CD4-positive, alpha-beta T cell (primary cell): Measurements from ENCODE around the gene C11orf68. TPM values are rescaled to one million over a fixed set of nuclear protein-coding genes. Genes with fewer than 3 reads are reported as not detected.

Source experiments
- ATAC-seq: fragments of 200-7000 bp; cut with Tn5 transposase; one replicate; pipeline ENCODE4 v1.10.0; 2022; ENCODE audit warnings: mild to moderate bottlenecking; ENCODE audit not compliant: poor library complexity
- CTCF ChIA-PET: fragments of 350-600 bp; sonication (Branson Sonifier 250); formaldehyde crosslinking; loops from one replicate; lab custom pipeline; 2021; ENCODE audit warnings: antibody characterized with exemption, inconsistent platforms; lab: Charles Lee
- POLR2A ChIA-PET: fragments of 350-600 bp; sonication (Branson Sonifier 250); formaldehyde crosslinking; loops from one replicate; lab custom pipeline; 2021; ENCODE audit warnings: antibody characterized with exemption, inconsistent platforms; lab: Charles Lee
- DNase-seq, 14 experiments: peaks; one replicate each; pipeline ENCODE4 v3.0.0-alpha.2; 2013 to 2020; ENCODE audit warnings: mixed read lengths in 2 of 14
- H3K27ac ChIP-seq, 2 donors: one replicate each; pipeline versions ENCODE4 v1.5.1 to v1.7.0; 2013; ENCODE audit warnings: low read length in 2 of 2, low read depth in 1 of 2, mild to moderate bottlenecking in 1 of 2
- H3K27me3 ChIP-seq, 2 experiments: 1 replicate in 1 of 2; 2 replicates in 1 of 2; pipeline versions ENCODE4 v1.6.1 to v1.7.0; 2013; ENCODE audit warnings: low read length in 2 of 2, control low read depth in 1 of 2, mild to moderate bottlenecking in 1 of 2, moderate library complexity in 1 of 2; ENCODE audit not compliant: insufficient read depth in 2 of 2, control insufficient read depth in 1 of 2
- H3K36me3 ChIP-seq: one replicate; pipeline ENCODE4 v1.6.1; 2013; ENCODE audit warnings: low read length, control low read depth; ENCODE audit not compliant: insufficient read depth
- H3K4me1 ChIP-seq: one replicate; pipeline ENCODE4 v1.6.1; 2013; ENCODE audit warnings: low read length, control low read depth; ENCODE audit not compliant: insufficient read depth
- H3K4me3 ChIP-seq: one replicate; pipeline ENCODE4 v1.5.1; 2013; ENCODE audit warnings: mild to moderate bottlenecking, low read length, moderate library complexity
- H3K9me3 ChIP-seq, 2 experiments: 1 replicate in 1 of 2; 2 replicates in 1 of 2; pipeline versions ENCODE4 v1.6.1 to v1.7.0; 2013; ENCODE audit warnings: low read length in 2 of 2, mild to moderate bottlenecking in 2 of 2, control low read depth in 1 of 2, moderate library complexity in 1 of 2; ENCODE audit not compliant: control insufficient read depth in 1 of 2, insufficient read depth in 1 of 2
- H3K27ac Mint-ChIP-seq: one replicate; pipeline ENCODE4 v1.8.0; 2020; ENCODE audit warnings: mixed read lengths
- H3K27me3 Mint-ChIP-seq: one replicate; pipeline ENCODE4 v1.8.0; 2021; ENCODE audit warnings: mixed read lengths
- H3K36me3 Mint-ChIP-seq: one replicate; pipeline ENCODE4 v1.8.0; 2021; ENCODE audit warnings: low read depth, mixed read lengths
- H3K4me1 Mint-ChIP-seq: one replicate; pipeline ENCODE4 v1.8.0; 2021; ENCODE audit warnings: low read depth, mixed read lengths
- H3K4me3 Mint-ChIP-seq: one replicate; pipeline ENCODE4 v1.8.0; 2020; ENCODE audit warnings: mild to moderate bottlenecking, mixed read lengths
- H3K9me3 Mint-ChIP-seq: one replicate; pipeline ENCODE4 v1.8.0; 2020; ENCODE audit warnings: mixed read lengths
- CTCF ChIP-seq: fragments of 200-600 bp; IDR thresholded peaks from one replicate; pipeline ENCODE4 v1.8.0; 2022; ENCODE audit warnings: antibody characterized with exemption, mild to moderate bottlenecking
- intact Hi-C, 2 experiments: fragments of 100-400 bp; cut with DNase I in 1 of 2; cut with micrococcal nuclease in 1 of 2; formaldehyde crosslinking; loops; one replicate each; pipeline versions ENCODE4 v1.15.1 to v1.9.0; 2023 to 2025; cut with DNase I, micrococcal nuclease
- total RNA-seq, 174 experiments: library from RNA in 2 of 174; stranded (reverse) in 2 of 174; gene quantifications; one replicate each; pipeline ENCODE4 v1.2.3 and lab custom pipeline; 2021 to 2026

Gene C11orf68
- total RNA-seq, 2 experiments from 2014 or later, result 13.7 to 13.8 TPM

DNA sequence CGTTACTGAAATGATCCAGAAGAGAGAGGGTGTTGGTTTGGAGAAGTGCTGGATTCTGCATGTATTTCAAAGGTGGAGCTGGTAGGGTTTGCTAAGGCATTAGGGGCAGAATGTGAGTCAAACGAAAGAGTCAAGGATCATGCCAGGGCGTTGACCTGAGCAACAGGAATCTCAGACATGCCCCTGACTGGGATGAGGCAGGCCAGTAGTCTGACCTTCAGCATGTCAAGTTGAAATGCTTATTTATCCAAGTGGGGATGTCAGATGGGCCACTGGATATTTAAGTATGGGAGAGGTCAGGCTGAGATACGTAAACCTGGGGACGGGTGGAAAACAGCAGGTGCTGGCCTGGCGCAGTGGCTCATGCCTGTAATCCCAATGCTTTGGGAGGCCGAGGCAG is 23.7 kb upstream of the C11orf68 start:
- no peak for ATAC-seq
- no peaks in the 10 kb centered on the region for H3K27me3 Mint-ChIP-seq
- intact Hi-C loops, result no loop called here
- H3K4me3 Mint-ChIP-seq, result no peak overlapping the region
- no peak overlapping the region for H3K27ac Mint-ChIP-seq
- Histone ChIP-seq H3K36me3 (no peaks in the 10 kb centered on the region), H3K27ac (no peak overlapping the region), H3K4me3 (no peak overlapping the region), H3K9me3 (no peaks in the 10 kb centered on the region), H3K4me1 (peaks cover 2% of the 10 kb centered on the region), H3K27me3 (no peaks in the 10 kb centered on the region)
- no peaks in the 10 kb centered on the region for H3K36me3 Mint-ChIP-seq
- TF ChIP-seq CTCF, result no peak
- H3K9me3 Mint-ChIP-seq, result no peaks in the 10 kb centered on the region
- CTCF ChIA-PET, result no interaction called here
- DNase-seq, result no peak
- POLR2A ChIA-PET, result no interaction called here
- H3K4me1 Mint-ChIP-seq, result no peaks in the 10 kb centered on the region

GRCh38 chr11:65941720-65942310 is 23.0 kb upstream of the C11orf68 start:
- H3K27ac Mint-ChIP-seq, result no peak overlapping the region
- CTCF ChIA-PET, result no interaction called here
- intact Hi-C loops, result no loop called here
- H3K9me3 ChIP-seq, result no peaks in the 10 kb centered on the region
- no peaks in the 10 kb centered on the region for H3K36me3 ChIP-seq
- H3K4me1 Mint-ChIP-seq, result no peaks in the 10 kb centered on the region
- DNase-seq (no peak), ATAC-seq (no peak)
- H3K9me3 Mint-ChIP-seq, result no peaks in the 10 kb centered on the region
- no peak overlapping the region for H3K4me3 Mint-ChIP-seq
- no peak for TF ChIP-seq CTCF
- no peak overlapping the region for H3K27ac ChIP-seq
- POLR2A ChIA-PET, result no interaction called here
- no peaks in the 10 kb centered on the region for H3K27me3 Mint-ChIP-seq
- no peak overlapping the region for H3K4me3 ChIP-seq
- H3K27me3 ChIP-seq, result no peaks in the 10 kb centered on the region
- H3K36me3 Mint-ChIP-seq, result no peaks in the 10 kb centered on the region
- H3K4me1 ChIP-seq, result no peaks in the 10 kb centered on the region

DNA sequence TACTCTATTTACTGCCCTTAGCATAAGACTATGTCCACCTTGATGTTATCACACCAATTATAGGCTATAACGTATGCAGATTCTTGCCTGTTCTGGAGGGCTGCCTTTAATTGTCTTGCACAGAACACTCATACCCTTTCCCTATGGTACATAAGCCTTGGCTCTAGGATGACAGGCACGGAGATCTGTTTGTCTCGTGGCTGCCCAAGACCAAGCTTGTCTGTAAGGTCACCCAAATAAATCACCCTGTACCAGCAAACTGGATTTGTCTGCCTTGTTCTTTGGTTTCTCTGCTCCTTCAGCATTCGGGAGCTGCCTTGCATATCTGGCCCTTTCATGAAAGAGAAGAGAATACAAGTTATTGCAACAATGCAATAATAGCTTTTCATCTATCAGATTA is 18.9 kb upstream of the C11orf68 start:
- DNase-seq, result no peak
- Histone ChIP-seq H3K9me3 (no peaks in the 10 kb centered on the region), H3K4me1 (no peaks in the 10 kb centered on the region), H3K27me3 (no peaks in the 10 kb centered on the region), H3K36me3 (no peaks in the 10 kb centered on the region), H3K27ac (no peak overlapping the region), H3K4me3 (no peak overlapping the region)
- intact Hi-C loops, result no loop called here
- Mint-ChIP-seq H3K27me3 (no peaks in the 10 kb centered on the region), H3K4me1 (no peaks in the 10 kb centered on the region), H3K27ac (no peak overlapping the region), H3K36me3 (no peaks in the 10 kb centered on the region), H3K4me3 (no peak overlapping the region), H3K9me3 (no peaks in the 10 kb centered on the region)
- ChIA-PET CTCF (no interaction called here), POLR2A (no interaction called here)
- no peak for ATAC-seq
- TF ChIP-seq CTCF, result no peak
